HG03575 (cell line): ENCODE results near the gene PTH1R.

ENCODE experiments used
- ATAC-seq: cut with Tn5 transposase; IDR thresholded peaks from one replicate; pipeline ENCODE4 v1.9.1; 2021; ENCODE audit not compliant: unreplicated experiment, insufficient number of reproducible peaks, low FRiP score; ENCODE audit errors: extremely low read depth

Gene PTH1R

GRCh38 chr3:46934072-46934471 lies 56.6 kb downstream of the PTH1R start:
- no peak for ATAC-seq

- ATAC-seq = no peak
Measured at GRCh38 chr3:46934498-46935167, 57.1 kb downstream of the PTH1R start.

- ATAC-seq = no peak
Measured at GRCh38 chr3:46935168-46935858, 57.8 kb downstream of the PTH1R start.

GRCh38 chr3:46935989-46936558 lies 58.6 kb downstream of the PTH1R start:
- ATAC-seq = no peak

- ATAC-seq = no peak
Measured at GRCh38 chr3:46936733-46937250, 59.3 kb downstream of the PTH1R start.

- no peak for ATAC-seq
Measured at GRCh38 chr3:46938118-46938517, 60.6 kb downstream of the PTH1R start.

- ATAC-seq = no peak
Measured at GRCh38 chr3:46939578-46940445, 62.3 kb downstream of the PTH1R start.

- no peak for ATAC-seq
Measured at GRCh38 chr3:46942076-46942475, 64.6 kb downstream of the PTH1R start.

- ATAC-seq = no peak
Measured at GRCh38 chr3:46942481-46943236, 65.1 kb downstream of the PTH1R start.

GRCh38 chr3:46943237-46944187 lies 66.0 kb downstream of the PTH1R start:
- ATAC-seq = no peak

- no peak for ATAC-seq
Measured at GRCh38 chr3:46944191-46944590, 66.7 kb downstream of the PTH1R start.

GRCh38 chr3:46946416-46946815 lies 68.9 kb downstream of the PTH1R start:
- ATAC-seq = no peak

- ATAC-seq = no peak
Measured at GRCh38 chr3:46946856-46947545, 69.5 kb downstream of the PTH1R start.

GRCh38 chr3:46947546-46947901 lies 70.0 kb downstream of the PTH1R start:
- no peak for ATAC-seq

GRCh38 chr3:46947981-46948791 lies 70.7 kb downstream of the PTH1R start:
- no peak for ATAC-seq
